ENCODE data around the gene PDXDC1. TPM values are rescaled to one million over a fixed set of nuclear protein-coding genes. Genes with fewer than 3 reads are reported as not detected.
A peak's percentile ranks its signal among the peaks of the same experiment; 100 is the strongest.

The PDXDC1 gene
- total RNA-seq, 3 donors from 2014 or later = 161 to 258 (median 233) TPM

DNA sequence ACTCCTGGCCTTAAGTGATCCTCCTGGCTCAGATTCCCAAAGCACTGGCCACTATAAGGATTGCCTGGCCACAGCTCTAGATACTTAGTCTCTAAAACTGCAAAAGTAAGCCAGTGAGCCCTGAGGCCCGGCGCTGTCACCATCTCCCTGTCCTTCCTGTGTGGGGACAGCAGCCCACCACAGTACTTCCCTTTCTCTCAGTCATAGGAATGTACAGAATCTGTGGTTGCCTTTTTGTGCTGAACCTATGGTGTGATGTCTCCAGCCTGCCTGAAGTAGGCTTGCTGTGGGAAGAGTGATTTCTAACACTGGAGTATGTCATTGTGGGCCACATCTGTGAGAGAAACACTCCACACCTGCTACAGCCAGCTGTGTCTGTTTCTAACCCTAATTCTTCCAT lies 56.4 kb downstream of the PDXDC1 start:
- TF ChIP-seq, protein P1, sequence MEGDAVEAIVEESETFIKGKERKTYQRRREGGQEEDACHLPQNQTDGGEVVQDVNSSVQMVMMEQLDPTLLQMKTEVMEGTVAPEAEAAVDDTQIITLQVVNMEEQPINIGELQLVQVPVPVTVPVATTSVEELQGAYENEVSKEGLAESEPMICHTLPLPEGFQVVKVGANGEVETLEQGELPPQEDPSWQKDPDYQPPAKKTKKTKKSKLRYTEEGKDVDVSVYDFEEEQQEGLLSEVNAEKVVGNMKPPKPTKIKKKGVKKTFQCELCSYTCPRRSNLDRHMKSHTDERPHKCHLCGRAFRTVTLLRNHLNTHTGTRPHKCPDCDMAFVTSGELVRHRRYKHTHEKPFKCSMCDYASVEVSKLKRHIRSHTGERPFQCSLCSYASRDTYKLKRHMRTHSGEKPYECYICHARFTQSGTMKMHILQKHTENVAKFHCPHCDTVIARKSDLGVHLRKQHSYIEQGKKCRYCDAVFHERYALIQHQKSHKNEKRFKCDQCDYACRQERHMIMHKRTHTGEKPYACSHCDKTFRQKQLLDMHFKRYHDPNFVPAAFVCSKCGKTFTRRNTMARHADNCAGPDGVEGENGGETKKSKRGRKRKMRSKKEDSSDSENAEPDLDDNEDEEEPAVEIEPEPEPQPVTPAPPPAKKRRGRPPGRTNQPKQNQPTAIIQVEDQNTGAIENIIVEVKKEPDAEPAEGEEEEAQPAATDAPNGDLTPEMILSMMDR (IDR thresholded peaks at IDR 0.05) = no peak
- intact Hi-C loops (cut with DNase I, micrococcal nuclease) = no loop called here
- no peak for ATAC-seq
- DNase-seq = no peak
- Histone ChIP-seq H3K36me3 (ENCODE audit: low read depth) (peaks cover 23% of the 10 kb centered on the region), H3K4me3 (no peak overlapping the region), H3K4me1 (ENCODE audit: low read depth) (no peaks in the 10 kb centered on the region), H3K9me3 (no peaks in the 10 kb centered on the region)

GRCh38 chr16:15031586-15031985 lies 56.8 kb downstream of the PDXDC1 start:
- H3K9me3 ChIP-seq = no peaks in the 10 kb centered on the region
- H3K4me1 ChIP-seq (ENCODE audit: low read depth) = no peaks in the 10 kb centered on the region
- H3K4me3 ChIP-seq = no peak overlapping the region
- no peak for ATAC-seq
- intact Hi-C loops (cut with DNase I, micrococcal nuclease) = no loop called here
- no peak for DNase-seq
- peaks cover 23% of the 10 kb centered on the region for H3K36me3 ChIP-seq (ENCODE audit: low read depth)
- TF ChIP-seq, protein P1 (IDR thresholded peaks at IDR 0.05) = no peak

- intact Hi-C loops (cut with DNase I, micrococcal nuclease) = no loop called here
- no peak overlapping the region for H3K4me3 ChIP-seq
- no peak for DNase-seq
- ATAC-seq = no peak
- TF ChIP-seq, protein P1 (IDR thresholded peaks at IDR 0.05) = no peak
- no peaks in the 10 kb centered on the region for H3K9me3 ChIP-seq
- no peaks in the 10 kb centered on the region for H3K4me1 ChIP-seq (ENCODE audit: low read depth)
- peaks cover 23% of the 10 kb centered on the region for H3K36me3 ChIP-seq (ENCODE audit: low read depth)
Measured at GRCh38 chr16:15032547-15033308, 57.9 kb downstream of the PDXDC1 start.

DNA sequence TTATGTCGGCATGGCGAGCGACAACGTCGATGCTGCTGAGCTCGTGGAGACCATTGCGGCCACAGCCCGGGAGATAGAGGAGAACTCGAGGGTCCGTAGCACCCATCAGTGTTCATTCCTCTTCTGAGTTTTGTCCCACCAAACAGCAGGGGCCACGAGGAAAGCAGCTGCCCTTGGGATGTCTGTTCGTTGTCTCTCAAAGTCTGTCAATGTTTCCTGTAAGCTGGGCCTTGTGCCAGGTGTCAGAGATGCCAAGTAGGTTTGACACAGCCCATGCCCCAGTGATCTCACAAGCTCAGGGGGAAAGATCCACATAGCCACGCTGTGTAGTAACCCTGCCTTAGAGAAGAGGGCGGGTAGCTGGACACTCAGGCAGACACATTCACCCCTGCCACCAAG lies 58.5 kb downstream of the PDXDC1 start:
- TF ChIP-seq, protein P1 (IDR thresholded peaks at IDR 0.05) = no peak
- Histone ChIP-seq H3K4me3 (no peak overlapping the region), H3K4me1 (ENCODE audit: low read depth) (no peaks in the 10 kb centered on the region), H3K36me3 (ENCODE audit: low read depth) (peaks cover 23% of the 10 kb centered on the region), H3K9me3 (no peaks in the 10 kb centered on the region)
- no peak for DNase-seq
- intact Hi-C loops (cut with DNase I, micrococcal nuclease) = no loop called here
- no peak for ATAC-seq

DNA sequence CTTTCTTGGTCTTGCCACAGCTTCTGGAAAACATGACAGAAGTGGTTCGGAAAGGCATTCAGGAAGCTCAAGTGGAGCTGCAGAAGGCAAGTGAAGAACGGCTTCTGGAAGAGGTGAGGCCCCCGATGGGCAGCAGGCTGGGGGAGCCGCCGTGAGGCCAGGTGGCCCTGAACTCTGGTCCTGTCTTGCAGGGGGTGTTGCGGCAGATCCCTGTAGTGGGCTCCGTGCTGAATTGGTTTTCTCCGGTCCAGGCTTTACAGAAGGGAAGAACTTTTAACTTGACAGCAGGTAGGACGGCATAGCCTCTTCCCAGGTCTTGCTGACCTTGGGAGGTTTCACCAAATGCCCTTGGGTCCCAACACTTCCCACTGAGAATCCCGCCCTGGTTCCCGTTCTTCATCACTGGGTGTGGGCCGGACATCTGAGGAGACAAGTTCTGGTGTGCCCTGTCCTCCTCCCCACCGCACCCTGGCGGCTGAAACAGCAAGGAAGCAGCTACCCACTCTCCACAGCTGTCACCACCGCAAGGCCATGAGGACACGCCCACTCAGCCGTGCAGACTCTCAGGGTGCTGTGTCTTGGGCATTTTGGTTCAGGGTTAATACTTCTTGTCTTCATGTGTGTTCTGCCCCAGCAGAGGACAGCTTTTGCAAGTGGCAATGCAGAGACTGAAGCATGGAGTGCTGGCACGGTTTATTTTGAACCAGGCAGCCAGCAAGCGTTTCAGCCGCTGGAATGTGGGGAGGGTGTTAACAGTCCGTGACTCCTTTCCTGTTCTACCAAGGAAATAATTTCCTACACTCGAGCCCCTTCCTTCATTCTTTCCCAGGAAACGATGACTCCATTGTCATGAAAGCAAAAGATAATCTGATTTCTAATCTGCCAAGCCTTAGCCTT lies 59.7 kb downstream of the PDXDC1 start:
- Histone ChIP-seq H3K4me3 (no peak overlapping the region), H3K4me1 (ENCODE audit: low read depth) (no peaks in the 10 kb centered on the region), H3K9me3 (no peaks in the 10 kb centered on the region), H3K36me3 (ENCODE audit: low read depth) (peaks cover 23% of the 10 kb centered on the region)
- no peak for DNase-seq
- intact Hi-C loops (cut with DNase I, micrococcal nuclease) = no loop called here
- ATAC-seq = peak; percentile 20
- TF ChIP-seq, protein P1 (IDR thresholded peaks at IDR 0.05) = no peak
